NCI-H2196 treated with DMSO at 0.1 percent for 48 hours (cell line): ENCODE results near the gene CSNK1A1.
"Not testable (repeated sequence)": the region's sequence is repeated elsewhere in the genome, so short reads cannot be mapped to it uniquely, and the experiment has no call there.

Experiments
- DNase-seq: peaks from one replicate; lab custom pipeline; 2025; ENCODE audit not compliant: unreplicated experiment; lab: John Stamatoyannopoulos, UW

The CSNK1A1 gene

GRCh38 chr5:149551227-149552037 is at the start of gene CSNK1A1:
Gene CSNK1A1, minus strand, starts transcription at chr5:149551439. Its CDS starts 475 bp downstream, at chr5:149550964.
- peak; percentile 98 for DNase-seq

GRCh38 chr5:149600932-149601331 is 49.7 kb upstream of the CSNK1A1 start:
- no peak for DNase-seq

- no peak for DNase-seq
Observed at GRCh38 chr5:149599375-149599774, 48.1 kb upstream of the CSNK1A1 start.

GRCh38 chr5:149598966-149599365 is 47.7 kb upstream of the CSNK1A1 start:
- no peak for DNase-seq

- DNase-seq, result not testable (repeated sequence)
Observed at GRCh38 chr5:149598234-149598633, 47.0 kb upstream of the CSNK1A1 start.

GRCh38 chr5:149597618-149598017 is 46.4 kb upstream of the CSNK1A1 start:
- no peak for DNase-seq

- no peak for DNase-seq
Observed at GRCh38 chr5:149596712-149597111, 45.5 kb upstream of the CSNK1A1 start.

GRCh38 chr5:149595105-149595504 is 43.9 kb upstream of the CSNK1A1 start:
- not testable (repeated sequence) for DNase-seq

- DNase-seq, result no peak
Observed at GRCh38 chr5:149594206-149594895, 43.1 kb upstream of the CSNK1A1 start.

- no peak for DNase-seq
Observed at GRCh38 chr5:149593370-149593769, 42.1 kb upstream of the CSNK1A1 start.

GRCh38 chr5:149588936-149589335 is 37.7 kb upstream of the CSNK1A1 start:
- no peak for DNase-seq

- DNase-seq, result no peak
Observed at GRCh38 chr5:149586708-149587318, 35.6 kb upstream of the CSNK1A1 start.

GRCh38 chr5:149585910-149586309 is 34.7 kb upstream of the CSNK1A1 start:
- no peak for DNase-seq

GRCh38 chr5:149584121-149584520 is 32.9 kb upstream of the CSNK1A1 start:
- no peak for DNase-seq

GRCh38 chr5:149583394-149583793 is 32.2 kb upstream of the CSNK1A1 start:
- DNase-seq, result peak; percentile 60

GRCh38 chr5:149581931-149582768 is 30.9 kb upstream of the CSNK1A1 start:
- DNase-seq, result peak; percentile 42

GRCh38 chr5:149581192-149581861 is 30.1 kb upstream of the CSNK1A1 start, which contains the start of gene ARHGEF37:
Gene ARHGEF37, plus strand, starts transcription at chr5:149581498. Its CDS starts 16,272 bp downstream, at chr5:149597770.
- DNase-seq, result peak; percentile 51

GRCh38 chr5:149580808-149581191 is 29.6 kb upstream of the CSNK1A1 start:
- DNase-seq, result no peak

GRCh38 chr5:149578896-149579295 is 27.7 kb upstream of the CSNK1A1 start:
- no peak for DNase-seq

GRCh38 chr5:149576021-149576420 is 24.8 kb upstream of the CSNK1A1 start:
- DNase-seq, result no peak
